DND-41 (cell line): ENCODE measurements around the gene AGPAT4.

Experiments
- EZH2 ChIP-seq: IDR thresholded peaks from 3 replicates; pipeline ENCODE4 v1.6.1; 2012; ENCODE audit warnings: borderline replicate concordance, low read depth, mild to moderate bottlenecking, moderate library complexity, low read length, inconsistent platforms; ENCODE audit not compliant: severe bottlenecking
- TF ChIP-seq, protein P1 (sequence below): IDR thresholded peaks from 2 replicates; pipeline ENCODE4 v1.5.1; 2012; ENCODE audit warnings: borderline replicate concordance, low read length, moderate library complexity, mild to moderate bottlenecking; ENCODE audit not compliant: poor library complexity, severe bottlenecking; ENCODE audit errors: extremely low read depth

DNA sequence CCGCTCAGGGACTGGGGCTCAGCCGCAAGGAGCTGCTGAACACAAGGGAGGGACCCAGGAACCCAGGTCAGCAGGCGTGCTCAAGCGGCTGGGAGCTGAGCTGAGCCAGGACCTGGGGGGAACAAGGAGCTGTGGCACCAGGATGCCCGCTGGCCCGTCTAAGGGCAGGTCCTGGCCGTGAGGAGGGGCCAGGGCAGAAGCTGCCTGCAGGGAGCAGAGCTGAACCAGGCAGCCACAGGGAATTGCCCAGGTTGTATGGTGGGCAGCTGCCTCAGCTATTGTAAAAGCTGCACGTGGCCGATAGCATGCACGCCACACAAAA lies 133.3 kb downstream of the AGPAT4 start:
- TF ChIP-seq, protein P1, sequence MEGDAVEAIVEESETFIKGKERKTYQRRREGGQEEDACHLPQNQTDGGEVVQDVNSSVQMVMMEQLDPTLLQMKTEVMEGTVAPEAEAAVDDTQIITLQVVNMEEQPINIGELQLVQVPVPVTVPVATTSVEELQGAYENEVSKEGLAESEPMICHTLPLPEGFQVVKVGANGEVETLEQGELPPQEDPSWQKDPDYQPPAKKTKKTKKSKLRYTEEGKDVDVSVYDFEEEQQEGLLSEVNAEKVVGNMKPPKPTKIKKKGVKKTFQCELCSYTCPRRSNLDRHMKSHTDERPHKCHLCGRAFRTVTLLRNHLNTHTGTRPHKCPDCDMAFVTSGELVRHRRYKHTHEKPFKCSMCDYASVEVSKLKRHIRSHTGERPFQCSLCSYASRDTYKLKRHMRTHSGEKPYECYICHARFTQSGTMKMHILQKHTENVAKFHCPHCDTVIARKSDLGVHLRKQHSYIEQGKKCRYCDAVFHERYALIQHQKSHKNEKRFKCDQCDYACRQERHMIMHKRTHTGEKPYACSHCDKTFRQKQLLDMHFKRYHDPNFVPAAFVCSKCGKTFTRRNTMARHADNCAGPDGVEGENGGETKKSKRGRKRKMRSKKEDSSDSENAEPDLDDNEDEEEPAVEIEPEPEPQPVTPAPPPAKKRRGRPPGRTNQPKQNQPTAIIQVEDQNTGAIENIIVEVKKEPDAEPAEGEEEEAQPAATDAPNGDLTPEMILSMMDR, result no peak
- TF ChIP-seq EZH2, result no peak
